Activated naive CD8-positive, alpha-beta T cell treated with anti-CD3 and anti-CD28 coated beads, Interleukin-2, amount 10 ng/mL, durations not matched to agents 7 days and 5 days (primary cell): ENCODE results near the gene ADPRH. TPM values are rescaled to one million over a fixed set of nuclear protein-coding genes. Genes with fewer than 3 reads are reported as not detected.

ENCODE experiments used
- total RNA-seq, 2 experiments: library from RNA; stranded (reverse); gene quantifications; one replicate each; pipeline ENCODE4 v1.2.3, GENCODE V29; 2021

The ADPRH gene
- total RNA-seq, 2 experiments from 2014 or later: 4.5 to 5.9 TPM

Other genes with a start within 250 kb of the ADPRH start
- 10 to 100 TPM; 29.8 to 35.0 TPM for gene TMEM39A, start 115.9 kb upstream of the ADPRH start, total RNA-seq
- gene POGLUT1, start 110.5 kb upstream of the ADPRH start, total RNA-seq: 10 to 100 TPM; 25.1 to 27.0 TPM
- 10 to 100 TPM; 72.9 to 76.0 TPM for gene TIMMDC1, start 80.9 kb upstream of the ADPRH start, total RNA-seq
- gene CD80, start 19.9 kb upstream of the ADPRH start, total RNA-seq: 10 to 100 TPM; 11.6 to 15.2 TPM
- gene PLA1A, start 18.4 kb downstream of the ADPRH start, total RNA-seq: under 1 TPM in 1 of 2 experiments, not detected in 1; 0.19 TPM
- 1 to 10 TPM; 3.4 to 4.5 TPM for gene POPDC2, start 81.1 kb downstream of the ADPRH start, total RNA-seq
- gene COX17, start 97.9 kb downstream of the ADPRH start, total RNA-seq: 10 to 100 TPM; 55.7 to 59.9 TPM
- gene CFAP91, start 123.5 kb downstream of the ADPRH start, total RNA-seq: under 1 TPM; 0.11 to 0.94 TPM
- gene NR1I2, start 202.6 kb downstream of the ADPRH start, total RNA-seq: under 1 TPM; 0.28 to 0.33 TPM